Measurements from ENCODE around the gene ZEB2.

DNA sequence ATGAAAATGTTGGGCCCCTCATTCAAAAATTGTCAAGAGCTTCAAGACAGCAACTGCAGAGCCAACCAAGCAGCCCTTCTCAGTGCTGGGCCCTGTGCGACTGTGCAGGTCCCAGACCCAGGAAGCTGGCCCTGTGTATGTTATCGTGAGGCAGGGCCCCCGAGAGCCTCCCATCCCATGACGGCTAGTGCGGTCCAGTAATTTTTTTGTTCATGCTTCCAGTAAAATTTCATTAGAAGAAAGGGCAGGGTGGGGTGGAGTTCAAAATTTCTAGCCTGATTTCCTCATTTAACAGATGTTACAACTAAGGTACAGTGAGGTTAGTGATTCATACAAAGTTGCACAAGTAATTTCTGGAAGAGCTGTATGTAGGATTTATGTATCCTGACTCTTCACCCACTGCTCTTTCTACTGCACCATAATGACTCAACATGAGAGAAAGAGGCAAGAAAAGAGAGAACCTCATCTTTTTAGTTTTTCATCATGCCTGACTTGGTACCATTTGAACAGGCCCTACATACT is 105.5 kb downstream of the ZEB2 start:
- TF ChIP-seq NR3C1 (IDR thresholded peaks at IDR 0.05), result no peak
- no peak for TF ChIP-seq POLR2A (IDR thresholded peaks at IDR 0.05; ENCODE audit: low read length)
- TF ChIP-seq, protein P1, sequence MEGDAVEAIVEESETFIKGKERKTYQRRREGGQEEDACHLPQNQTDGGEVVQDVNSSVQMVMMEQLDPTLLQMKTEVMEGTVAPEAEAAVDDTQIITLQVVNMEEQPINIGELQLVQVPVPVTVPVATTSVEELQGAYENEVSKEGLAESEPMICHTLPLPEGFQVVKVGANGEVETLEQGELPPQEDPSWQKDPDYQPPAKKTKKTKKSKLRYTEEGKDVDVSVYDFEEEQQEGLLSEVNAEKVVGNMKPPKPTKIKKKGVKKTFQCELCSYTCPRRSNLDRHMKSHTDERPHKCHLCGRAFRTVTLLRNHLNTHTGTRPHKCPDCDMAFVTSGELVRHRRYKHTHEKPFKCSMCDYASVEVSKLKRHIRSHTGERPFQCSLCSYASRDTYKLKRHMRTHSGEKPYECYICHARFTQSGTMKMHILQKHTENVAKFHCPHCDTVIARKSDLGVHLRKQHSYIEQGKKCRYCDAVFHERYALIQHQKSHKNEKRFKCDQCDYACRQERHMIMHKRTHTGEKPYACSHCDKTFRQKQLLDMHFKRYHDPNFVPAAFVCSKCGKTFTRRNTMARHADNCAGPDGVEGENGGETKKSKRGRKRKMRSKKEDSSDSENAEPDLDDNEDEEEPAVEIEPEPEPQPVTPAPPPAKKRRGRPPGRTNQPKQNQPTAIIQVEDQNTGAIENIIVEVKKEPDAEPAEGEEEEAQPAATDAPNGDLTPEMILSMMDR (IDR thresholded peaks at IDR 0.05), result no peak
- no peak for TF ChIP-seq MAFK (IDR thresholded peaks at IDR 0.05; ENCODE audit: partially characterized antibody)
- TF ChIP-seq, protein P2, sequence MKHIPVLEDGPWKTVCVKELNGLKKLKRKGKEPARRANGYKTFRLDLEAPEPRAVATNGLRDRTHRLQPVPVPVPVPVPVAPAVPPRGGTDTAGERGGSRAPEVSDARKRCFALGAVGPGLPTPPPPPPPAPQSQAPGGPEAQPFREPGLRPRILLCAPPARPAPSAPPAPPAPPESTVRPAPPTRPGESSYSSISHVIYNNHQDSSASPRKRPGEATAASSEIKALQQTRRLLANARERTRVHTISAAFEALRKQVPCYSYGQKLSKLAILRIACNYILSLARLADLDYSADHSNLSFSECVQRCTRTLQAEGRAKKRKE (CRISPR knock-in tag; IDR thresholded peaks at IDR 0.05; ENCODE audit: low read depth), result no peak
- peak; percentile 69 to 70 for TF ChIP-seq CEBPB (IDR thresholded peaks at IDR 0.05)
